GM21529 (cell line): ENCODE results near the gene SCLY.
A peak's percentile ranks its signal among the peaks of the same experiment; 100 is the strongest.
"Not testable (repeated sequence)": the region's sequence is repeated elsewhere in the genome, so short reads cannot be mapped to it uniquely, and the experiment has no call there.

ENCODE experiments used
- ATAC-seq: cut with Tn5 transposase; IDR thresholded peaks from one replicate; pipeline ENCODE4 v1.9.1; 2021; ENCODE audit not compliant: unreplicated experiment

Gene SCLY

DNA sequence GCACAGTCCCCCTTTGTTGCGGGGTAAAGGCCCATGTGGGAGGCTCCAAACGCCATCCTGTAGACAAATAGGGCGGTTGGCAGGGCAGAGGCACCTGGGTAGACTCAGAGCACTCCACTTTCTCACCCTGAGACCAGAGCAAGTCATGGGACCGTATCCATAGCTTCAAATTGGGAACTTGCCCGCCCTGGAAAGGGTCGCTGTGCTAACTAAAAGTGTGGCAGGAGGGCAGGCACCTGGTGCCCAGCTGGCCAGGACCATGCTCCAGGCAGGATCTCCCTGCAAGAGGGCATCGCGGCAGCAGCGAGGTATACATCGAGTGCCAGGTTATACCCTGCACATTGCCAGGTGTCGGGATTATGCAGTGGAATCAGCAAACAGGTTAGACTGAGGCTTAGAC is 20.8 kb upstream of the SCLY start:
- no peak for ATAC-seq

DNA sequence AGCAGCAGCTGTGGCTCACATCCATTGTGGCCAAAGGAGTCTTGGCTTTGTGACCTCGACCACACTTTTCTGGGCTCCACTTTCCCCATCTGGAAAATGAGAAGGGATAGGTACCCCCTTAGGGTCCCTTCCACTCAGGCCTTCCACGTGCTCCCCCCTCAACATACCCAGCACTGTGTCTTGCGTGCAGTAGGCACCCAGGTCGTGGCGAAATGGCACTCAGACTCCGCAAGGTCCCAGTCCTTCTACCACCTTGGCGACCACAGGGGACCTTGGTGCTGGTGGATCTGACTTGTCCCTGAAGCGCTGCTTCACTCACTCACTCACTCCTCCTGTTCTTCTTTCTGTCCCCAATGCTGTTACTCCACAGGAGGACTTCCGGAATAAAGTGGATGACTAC is 19.9 kb upstream of the SCLY start:
- ATAC-seq: no peak

DNA sequence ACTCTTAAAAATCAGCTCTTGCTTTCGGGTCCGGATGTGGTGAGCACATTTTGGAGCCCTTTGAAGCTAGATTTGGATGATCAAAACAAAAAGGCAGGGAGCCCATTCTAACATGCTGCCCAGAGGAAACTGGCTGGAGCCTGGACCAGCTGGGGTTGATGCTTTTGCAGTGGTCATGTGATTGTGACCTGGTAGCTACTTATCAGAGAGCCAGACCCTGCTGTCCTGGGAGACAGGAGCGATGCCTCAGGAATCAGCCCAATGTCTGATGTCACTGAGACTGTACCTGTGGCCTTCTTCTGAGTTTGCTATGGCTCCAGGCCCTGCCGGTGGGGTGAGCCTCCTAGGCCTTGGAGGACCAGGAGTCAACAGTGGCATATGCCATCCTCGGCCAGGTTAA is 18.7 kb upstream of the SCLY start:
- ATAC-seq: no peak

DNA sequence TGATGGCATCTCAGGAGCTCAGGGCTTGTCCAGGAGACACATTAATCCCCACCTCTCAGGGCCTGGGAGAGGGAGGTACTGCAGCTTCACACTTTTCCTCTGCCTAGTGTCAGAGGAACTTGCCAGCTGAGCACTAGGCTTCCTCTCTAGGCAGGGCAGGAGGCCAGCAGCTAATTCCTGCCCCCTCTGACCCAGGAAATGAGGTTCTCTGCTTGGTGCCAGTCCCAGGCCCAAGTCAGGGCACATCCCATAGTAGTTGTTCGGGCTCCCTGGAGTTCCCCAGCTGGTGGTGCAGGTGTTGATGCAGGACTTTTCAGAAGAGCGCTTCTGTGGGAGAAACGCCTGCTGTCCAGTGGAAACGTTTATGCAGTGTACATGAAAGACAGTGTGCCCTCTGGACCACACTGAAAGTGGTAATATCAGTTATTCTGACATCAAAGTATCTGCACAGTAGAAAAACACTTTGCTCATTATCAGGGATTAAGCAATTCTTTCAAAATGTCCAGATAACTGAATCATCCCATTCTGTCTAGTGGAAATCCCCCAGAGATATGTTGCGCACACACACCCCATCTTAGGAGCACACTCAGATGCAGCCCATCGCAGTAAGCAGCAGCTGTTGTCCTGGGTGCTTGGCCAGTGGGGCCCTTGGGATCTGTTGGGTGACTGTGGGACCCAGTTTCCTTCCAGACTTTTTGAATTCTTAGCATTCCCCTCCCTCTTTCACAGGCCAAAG is 17.8 kb upstream of the SCLY start:
- ATAC-seq: no peak

DNA sequence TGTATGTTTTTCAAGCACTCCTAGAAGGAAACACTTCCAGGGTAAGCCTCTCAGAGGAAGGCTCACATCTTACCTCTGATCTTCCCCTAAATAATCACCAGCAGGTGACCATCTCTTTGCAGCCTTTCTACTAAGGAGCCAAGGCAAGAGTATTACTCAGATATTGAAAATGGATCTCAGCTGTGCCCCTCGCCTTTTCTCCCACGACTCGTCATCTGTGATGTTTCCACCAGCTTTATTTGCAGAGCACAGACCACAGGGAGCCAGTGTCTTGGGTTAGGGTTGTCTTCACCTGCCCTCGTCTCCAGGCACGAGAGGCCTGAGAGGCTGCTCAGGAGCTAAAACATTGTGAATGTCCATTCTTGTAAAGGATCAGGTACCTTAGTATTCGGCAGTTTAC is 16.9 kb upstream of the SCLY start:
- ATAC-seq: no peak

DNA sequence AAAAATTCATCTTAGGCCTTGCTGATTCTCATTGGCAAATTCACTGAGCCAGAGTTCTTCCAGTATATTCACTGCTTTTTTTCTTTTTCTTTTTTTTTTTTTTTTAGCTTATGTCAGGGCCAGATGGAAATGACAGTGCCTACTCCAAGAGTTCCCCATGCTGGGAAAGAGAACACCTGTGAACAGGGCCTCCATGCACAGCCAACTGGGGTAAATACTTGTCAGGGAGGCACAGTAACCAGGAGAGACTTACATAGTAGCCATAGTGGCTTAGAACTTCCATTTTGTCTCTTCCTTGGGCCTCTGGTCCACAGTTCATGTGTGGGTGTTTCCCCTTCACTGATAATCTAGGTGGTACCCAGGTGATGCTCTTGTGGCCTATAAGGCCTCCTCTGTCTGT is 15.2 kb upstream of the SCLY start:
- ATAC-seq: no peak

DNA sequence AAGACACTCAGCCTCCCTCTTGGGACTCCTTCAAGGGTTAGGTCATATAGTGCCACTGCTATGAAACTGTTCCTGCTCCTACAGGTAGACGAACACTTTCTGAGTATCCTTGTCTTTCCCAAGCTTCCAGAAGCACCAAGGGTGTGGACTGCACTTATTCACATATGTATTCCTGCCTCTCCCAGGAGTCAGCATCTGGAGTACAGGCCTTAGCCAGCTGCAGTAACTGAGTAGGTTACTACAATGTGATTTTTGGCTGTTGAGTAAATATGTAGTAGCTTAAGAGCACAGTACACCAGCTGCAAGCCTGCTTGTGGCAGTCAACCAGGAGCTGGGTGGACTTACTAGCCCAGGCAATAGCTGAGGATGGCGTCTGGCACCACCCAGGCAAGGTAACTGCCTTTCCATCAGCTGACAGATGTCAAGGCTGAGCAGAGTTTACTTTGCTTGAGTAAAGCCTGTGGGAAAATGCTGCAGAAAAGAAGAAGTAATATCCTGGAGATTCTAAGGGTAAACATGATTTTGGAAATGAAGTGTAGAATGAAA is 14.0 kb upstream of the SCLY start:
- no peak for ATAC-seq

DNA sequence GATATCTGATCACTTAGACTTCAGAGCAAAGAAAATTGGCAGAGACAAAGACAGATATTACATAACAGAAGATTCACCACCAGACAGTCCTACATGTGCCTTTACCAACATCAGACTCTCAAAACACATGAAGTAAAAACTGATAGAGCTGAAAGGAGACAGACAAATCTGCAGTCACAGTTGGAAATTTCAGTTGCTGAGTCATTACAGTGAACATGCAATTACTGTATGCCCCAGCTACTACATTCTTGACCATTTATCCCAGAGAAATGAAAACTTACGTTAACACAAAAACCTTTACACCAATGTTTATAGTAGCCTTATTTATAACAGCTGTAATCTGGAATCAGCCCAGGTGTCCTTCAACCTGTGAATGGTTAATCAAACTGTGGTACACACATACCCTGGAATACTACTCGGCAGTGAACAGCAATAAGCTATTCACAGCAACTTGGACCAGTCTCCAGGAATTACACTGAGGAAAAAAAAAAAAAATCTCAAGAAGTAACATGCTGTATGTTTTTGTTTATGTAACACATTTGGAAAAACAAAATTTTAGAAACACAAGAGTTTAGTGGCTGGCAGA is 7.5 kb upstream of the SCLY start:
- no peak for ATAC-seq

DNA sequence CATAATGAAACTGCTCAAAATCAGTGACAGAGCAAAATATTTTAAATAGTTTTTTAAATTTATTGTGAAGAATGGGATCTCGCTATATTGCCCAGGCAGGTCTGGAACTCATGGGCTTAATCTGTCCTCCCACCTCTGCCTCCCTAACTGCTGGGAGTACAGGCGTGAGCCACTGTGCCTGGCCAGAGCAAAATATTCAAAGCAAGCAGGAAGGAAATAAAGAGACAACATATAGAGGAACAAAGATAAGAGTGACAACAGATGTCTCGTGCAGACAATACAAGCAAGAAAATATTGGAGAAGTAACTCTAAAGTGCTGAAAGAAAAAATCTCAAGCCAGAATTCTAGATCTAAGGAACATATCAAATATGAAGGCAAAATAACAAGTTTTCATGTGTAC is 5.0 kb upstream of the SCLY start:
- ATAC-seq: no peak

DNA sequence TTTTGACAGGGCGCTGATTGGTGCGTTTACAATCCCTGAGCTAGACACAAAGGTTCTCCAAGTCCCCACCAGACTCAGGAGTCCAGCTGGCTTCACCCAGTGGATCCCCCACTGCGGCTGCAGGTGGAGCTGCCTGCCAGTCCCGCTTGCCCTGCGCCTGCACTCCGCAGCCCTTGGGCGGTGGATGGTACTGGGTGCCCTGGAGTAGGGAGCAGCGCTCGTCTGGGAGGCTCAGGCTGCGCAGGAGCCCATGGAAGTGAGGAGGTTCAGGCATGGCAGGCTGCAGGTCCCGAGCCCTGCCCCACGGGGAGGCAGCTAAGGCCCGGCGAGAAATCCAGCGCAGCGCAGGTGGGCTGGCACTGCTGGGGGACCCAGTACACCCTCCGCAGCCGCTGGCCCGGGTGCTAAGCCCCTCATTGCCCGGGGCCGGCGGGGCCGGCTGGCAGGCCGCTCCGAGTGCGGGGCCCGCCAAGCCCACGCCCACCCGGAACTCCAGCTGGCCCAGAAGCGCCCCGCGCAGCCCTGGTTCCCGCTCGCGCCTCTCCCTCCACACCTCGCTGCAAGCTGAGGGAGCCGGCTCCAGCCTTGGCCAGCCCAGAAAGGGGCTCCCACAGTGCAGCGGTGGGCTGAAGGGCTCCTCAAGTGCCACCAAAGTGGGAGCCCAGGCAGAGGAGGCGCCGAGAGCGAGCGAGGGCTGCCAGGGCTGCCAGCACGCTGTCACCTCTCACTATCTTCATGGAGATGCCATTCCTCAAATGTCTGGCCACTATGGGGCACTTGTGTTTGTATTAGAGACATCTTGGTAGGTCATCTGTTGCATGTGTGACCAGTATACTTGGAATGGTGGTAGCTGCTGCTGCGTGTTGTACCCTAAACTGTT is 2.9 kb upstream of the SCLY start:
- not testable (repeated sequence) for ATAC-seq

DNA sequence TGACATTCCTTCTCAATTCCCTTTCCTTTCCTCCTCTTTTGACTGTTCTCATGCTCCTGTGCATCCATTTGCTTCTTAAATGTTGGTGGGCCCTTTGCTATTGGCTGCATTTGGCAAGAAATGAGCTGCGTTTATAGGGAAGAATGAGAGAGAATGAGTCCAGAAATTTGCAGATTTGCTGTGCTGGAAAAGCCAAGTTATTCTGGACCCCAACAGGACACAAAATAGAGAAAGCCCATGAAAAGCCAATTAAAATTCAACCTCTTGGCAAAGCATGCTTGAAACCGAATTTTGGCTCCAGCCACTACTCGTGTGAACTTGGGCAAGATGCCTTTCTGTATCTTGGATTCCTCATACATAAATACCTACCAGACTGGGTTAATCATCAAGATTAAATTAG is 1.3 kb upstream of the SCLY start:
- no peak for ATAC-seq

DNA sequence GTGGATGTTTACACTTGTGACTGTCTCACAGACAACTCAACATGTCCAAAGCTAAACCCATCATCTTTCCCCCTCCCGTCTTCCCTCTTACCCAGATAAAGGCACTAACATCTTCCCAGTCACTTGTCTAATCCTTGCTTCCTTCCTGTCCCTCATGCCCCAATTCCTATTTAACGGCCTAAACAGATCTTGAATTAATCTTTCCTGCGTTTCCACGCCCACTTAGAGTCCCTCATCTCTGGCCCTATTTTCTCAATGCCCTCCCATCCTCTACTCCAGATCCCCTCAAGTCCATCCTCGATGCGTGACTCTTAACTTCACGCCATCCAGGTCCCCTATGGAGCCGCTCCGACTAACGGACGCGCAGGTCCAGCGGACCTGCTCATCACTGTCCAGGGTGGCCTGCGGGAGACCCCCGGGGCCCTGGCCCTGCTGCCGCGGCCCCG is 682 bp upstream of the SCLY start:
- ATAC-seq: no peak

DNA sequence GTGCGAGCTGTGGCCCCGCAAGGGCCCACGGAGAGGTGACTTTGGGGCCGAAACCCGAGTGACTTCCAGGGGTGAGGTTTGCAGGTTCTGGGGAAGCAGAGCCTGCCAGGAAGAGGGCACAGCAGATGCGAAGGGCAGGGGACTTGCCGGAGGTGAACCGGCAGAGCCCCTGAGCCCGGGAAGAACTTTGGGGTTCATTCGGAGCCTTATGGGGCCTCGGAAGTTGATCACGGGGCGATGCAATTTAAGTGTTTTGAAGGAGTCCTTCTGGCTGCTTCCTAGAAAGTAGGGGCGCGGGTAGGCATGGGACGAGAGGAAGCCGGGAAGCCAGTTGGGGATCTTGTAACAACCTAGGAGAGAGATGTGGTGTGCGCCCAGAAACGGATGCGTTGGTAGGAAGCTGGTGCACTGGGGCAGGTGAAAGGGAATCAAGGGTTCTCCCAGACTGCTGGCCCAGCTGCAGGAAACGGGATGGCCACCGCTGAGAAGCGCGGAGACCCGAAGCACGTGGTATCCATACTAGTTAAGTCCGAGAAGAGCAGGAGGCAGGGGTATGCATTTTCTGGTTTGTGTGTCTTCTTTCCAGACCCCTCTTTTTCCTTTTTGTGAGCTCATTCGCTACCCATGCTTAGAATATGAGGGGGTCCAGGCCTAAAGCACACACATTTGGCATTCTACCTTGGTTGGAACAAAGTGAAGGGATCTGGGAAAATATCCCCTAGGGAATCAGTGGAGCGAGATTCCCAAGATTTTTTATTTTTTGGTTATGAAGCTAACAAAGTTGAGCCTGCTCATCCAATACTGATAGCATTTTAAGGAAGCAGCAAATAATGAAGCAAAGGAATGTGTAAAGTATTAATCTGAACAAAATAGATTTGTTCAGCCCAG is 758 bp downstream of the SCLY start:
- ATAC-seq: peak; percentile 24

DNA sequence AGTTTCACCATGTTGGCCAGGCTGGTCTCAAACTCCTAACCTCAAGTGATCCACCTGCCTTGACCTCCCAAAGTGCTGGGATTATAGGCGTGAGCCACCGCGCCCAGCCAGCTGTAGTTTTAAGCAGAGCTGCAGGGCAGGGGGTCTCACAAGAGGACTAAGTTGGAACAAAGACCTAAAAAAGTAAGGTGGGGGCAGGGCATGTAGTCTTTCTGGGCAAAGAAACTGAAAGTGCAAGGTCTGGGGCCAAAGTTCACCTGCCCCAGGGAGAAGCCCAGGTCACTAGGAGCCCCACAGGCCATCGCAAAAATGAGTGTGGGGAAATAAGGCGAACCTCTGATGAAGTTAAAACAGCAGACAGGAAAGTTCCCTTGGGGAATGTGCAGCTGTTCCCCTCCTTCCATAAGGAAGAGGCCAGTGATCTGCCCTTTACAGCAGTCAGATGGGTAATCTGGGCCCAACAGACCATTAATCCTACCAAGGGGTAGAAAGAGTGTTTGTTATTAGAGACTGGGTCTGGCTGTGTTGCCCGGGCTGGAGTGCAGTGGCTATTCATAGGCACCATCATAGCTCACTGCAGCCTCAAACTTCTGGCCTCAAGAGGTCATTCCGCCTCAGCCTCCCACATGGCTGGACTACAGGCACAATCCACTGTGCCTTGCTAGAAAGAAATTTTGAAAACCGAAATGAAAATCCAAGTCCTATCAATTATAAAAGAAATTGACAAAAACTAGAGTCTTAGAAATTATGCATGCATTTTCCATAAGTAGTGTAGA is 2.8 kb downstream of the SCLY start:
- no peak for ATAC-seq

DNA sequence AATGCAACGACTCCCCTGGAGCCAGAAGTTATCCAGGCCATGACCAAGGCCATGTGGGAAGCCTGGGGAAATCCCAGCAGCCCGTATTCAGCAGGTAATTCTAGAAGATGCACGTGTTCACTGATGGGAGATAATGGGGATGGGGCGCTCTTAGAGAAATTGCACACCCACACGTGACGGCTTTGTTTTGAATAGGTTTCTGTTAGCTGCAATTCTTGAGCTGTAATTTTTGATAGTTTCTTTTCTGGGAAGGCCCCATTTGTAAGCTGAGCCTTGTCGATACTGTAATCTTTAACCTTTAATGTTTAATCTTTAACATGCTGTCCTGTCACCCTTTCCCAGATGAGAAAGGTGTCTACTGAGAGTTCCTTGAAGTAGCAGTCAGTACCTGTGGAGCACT is 3.6 kb downstream of the SCLY start:
- no peak for ATAC-seq

DNA sequence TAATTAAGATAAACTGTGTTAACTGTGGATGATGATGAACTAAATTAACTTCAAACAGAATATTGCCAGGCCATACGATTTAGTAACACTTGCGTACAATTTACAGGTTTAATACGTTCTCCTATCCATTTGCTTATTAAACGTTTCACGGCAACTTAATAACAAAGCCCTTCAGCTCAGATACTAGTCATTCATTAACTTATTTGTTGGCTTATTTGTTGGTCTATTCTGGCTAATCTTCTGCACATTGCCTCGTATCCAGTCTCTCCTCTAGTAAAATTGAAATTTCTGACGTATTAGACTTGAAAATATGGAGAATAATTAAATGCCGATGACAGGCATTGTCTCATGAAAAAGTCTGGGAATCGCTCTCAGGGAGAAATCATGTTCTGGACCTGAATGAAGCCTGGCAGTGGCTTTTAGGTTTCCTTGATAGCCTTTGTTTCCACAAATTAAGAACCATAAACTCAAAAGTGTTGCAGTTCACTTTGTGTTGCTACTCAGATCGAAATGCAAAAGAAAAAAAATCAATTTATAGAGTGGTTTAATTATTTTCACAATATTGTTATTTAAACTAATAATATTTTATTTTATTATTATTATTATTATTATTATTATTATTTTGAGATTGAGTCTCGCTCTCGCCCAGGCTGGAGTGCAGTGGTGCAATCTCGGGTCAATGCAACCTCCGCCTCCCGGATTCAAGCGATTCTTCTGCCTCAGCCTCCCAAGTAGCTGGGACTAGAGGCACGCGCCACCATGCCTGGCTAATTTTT is 4.5 kb downstream of the SCLY start:
- ATAC-seq: no peak

DNA sequence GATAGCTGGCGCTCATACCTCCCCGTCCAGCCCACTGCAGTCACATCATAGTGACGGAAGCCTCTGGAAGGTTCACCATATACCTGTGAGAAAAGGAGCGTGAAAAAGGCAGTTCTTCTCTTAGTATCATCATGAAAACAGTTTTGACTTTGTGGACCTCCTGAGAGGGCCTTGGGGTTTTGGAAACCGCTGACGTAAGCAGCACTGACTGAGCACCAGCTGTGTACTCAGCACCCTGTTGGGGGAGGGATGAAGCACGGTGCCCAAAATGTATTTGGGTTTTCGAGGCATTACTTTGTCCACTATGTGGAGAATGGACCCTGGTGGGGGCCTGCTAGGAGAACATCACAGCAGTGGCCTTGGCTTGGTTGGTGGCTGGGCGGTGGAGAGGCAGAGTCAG is 5.4 kb downstream of the SCLY start:
- no peak for ATAC-seq

DNA sequence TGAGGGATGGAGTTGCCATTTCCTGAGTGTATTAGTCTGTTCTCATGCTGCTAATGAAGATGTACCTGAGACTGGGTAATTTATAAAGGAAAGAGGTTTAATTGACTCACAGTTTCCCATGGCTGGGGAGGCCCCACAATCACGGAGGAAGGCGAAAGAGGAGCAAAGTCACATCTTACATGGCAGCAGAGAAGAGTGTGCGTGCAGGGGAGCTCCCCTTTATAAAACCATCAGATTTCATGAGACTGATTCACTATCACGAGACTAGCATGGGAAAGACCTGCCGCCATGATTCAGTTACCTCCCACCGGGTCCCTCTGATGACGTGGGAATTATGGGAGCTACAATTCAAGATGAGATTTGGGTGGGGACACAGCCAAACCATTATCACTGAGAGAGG is 5.9 kb downstream of the SCLY start:
- not testable (repeated sequence) for ATAC-seq

DNA sequence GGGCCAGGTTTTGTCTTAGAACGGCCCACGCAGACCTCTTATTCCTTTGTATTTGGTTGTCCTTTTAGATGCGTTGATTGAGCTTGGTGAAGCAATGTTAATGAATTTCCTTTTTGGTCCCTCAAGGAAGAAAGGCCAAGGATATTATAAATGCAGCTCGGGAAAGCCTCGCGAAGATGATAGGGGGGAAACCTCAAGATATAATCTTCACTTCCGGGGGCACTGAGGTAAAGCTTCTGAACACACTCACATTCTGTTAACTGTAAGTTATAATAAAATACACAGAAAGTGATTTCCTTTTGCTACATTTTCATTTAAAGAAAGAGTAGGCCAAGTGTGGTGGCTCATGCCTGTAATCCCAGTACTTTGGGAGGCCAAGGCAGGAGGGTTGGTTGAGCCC is 7.1 kb downstream of the SCLY start:
- no peak for ATAC-seq
